T-helper 1 cell treated with Interleukin-12 subunit alpha and Interleukin-12 subunit beta and Interleukin-4 antibody, amounts not matched to agents 30 μg/mL and 1 μg/mL, for 36 hours (primary cell): Measurements from ENCODE around the gene MTRF1L.
"Not testable (repeated sequence)": the region's sequence is repeated elsewhere in the genome, so short reads cannot be mapped to it uniquely, and the experiment has no call there.

ENCODE experiments used
- H3K27ac Mint-ChIP-seq: one replicate; pipeline ENCODE4 v1.8.0; 2021; ENCODE audit warnings: mild to moderate bottlenecking, mixed read lengths
- H3K27me3 Mint-ChIP-seq: one replicate; pipeline ENCODE4 v1.8.0; 2021; ENCODE audit warnings: low read depth, mixed read lengths
- H3K36me3 Mint-ChIP-seq: one replicate; pipeline ENCODE4 v1.8.0; 2021; ENCODE audit warnings: low read depth, mixed read lengths
- H3K4me1 Mint-ChIP-seq: one replicate; pipeline ENCODE4 v1.8.0; 2021; ENCODE audit warnings: low read depth, mixed read lengths
- H3K4me3 Mint-ChIP-seq: one replicate; pipeline ENCODE4 v1.8.0; 2021; ENCODE audit warnings: mild to moderate bottlenecking, moderate library complexity, mixed read lengths
- H3K9me3 Mint-ChIP-seq: one replicate; pipeline ENCODE4 v1.8.0; 2021; ENCODE audit warnings: mixed read lengths

Gene MTRF1L

GRCh38 chr6:152969688-152970418 lies 32.7 kb downstream of the MTRF1L start:
- Mint-ChIP-seq H3K9me3 (peaks cover 30% of the 10 kb centered on the region), H3K27me3 (no peaks in the 10 kb centered on the region), H3K4me3 (no peak overlapping the region), H3K27ac (no peak overlapping the region), H3K4me1 (peaks cover 14% of the 10 kb centered on the region), H3K36me3 (peaks cover 48% of the 10 kb centered on the region)

DNA sequence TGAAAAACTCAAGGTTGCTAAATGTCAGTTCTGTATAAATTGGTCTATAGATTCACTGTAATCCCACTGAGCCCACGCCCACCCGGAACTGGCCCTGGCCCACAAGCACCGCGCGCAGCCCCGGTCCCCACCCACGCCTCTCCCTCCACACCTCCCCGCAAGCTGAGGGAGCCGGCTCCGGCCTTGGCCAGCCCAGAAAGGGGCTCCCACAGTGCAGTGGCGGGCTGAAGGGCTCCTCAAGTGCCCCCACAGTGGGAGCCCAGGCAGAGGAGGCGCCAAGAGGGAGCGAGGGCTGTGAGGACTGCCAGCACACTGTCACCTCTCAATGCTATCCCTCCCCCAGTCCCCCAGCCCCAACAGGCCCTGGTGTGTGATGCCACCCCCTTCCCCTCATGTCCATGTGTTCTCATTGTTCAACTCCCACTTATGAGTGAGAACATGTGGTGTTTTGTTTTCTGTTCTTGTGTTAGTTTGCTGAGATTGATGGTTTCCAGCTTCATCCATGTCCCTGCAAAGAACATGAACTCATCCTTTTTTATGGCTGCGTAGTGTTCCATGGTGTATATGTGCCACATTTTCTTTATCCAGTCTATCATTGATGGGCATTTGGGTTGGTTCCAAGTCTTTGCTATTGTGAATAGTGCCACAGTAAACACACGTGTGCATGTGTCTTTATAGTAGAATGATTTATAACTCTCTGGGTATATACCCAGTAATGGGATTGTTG lies 36.2 kb downstream of the MTRF1L start:
- H3K4me1 Mint-ChIP-seq, H3K27ac Mint-ChIP-seq, H3K4me3 Mint-ChIP-seq: not testable (repeated sequence)
- H3K27me3 Mint-ChIP-seq = peaks cover 23% of the 10 kb centered on the region
- H3K36me3 Mint-ChIP-seq = peaks cover 23% of the 10 kb centered on the region
- peaks cover 30% of the 10 kb centered on the region for H3K9me3 Mint-ChIP-seq

GRCh38 chr6:152959333-152959732 lies 43.2 kb downstream of the MTRF1L start:
- Mint-ChIP-seq H3K9me3 (no peaks in the 10 kb centered on the region), H3K27me3 (peaks cover 24% of the 10 kb centered on the region), H3K36me3 (no peaks in the 10 kb centered on the region), H3K4me3 (no peak overlapping the region), H3K4me1 (no peaks in the 10 kb centered on the region), H3K27ac (no peak overlapping the region)

DNA sequence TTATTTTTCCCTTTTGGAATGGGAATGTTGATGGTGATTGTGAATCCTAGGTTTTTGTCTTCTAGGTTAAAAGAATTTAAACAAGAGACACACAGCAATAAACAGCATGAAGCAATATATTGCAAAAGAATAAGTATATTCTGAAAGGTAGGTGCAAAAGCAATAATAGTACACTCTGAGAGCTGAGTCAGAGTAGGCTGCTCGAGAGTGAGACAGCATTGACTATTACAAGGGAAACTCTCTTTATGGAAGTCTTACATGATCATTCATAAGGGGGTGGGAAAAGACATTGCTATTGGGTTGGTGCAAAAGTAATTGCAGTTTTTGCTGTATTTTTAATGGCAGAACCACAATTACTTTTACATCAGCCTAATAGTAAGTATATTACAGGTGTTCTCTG lies 44.7 kb downstream of the MTRF1L start:
- Mint-ChIP-seq H3K4me1 (no peaks in the 10 kb centered on the region), H3K4me3 (no peak overlapping the region), H3K27me3 (peaks cover 25% of the 10 kb centered on the region), H3K27ac (no peak overlapping the region), H3K36me3 (no peaks in the 10 kb centered on the region), H3K9me3 (no peaks in the 10 kb centered on the region)

DNA sequence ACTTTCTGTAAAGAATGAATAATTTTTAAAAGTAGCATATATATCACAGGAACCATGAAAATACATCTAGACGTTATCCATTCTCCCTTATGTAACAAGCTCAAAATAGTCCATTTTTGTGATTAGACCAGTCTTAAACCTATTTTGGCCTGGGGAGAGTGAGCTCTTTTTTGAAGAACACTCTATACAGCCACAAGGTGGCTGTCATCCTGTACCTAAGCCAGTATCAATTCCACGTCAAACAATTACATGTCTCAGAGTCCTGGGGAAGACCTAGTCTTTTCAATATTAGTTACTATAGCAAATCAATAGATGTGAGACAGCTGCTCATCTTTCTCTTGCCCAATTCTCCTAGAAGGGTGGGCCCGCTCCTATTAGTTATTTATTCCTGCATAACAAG lies 48.1 kb downstream of the MTRF1L start:
- Mint-ChIP-seq H3K36me3 (no peaks in the 10 kb centered on the region), H3K4me1 (no peaks in the 10 kb centered on the region), H3K27ac (no peak overlapping the region), H3K4me3 (no peak overlapping the region), H3K9me3 (no peaks in the 10 kb centered on the region), H3K27me3 (peaks cover 10% of the 10 kb centered on the region)

DNA sequence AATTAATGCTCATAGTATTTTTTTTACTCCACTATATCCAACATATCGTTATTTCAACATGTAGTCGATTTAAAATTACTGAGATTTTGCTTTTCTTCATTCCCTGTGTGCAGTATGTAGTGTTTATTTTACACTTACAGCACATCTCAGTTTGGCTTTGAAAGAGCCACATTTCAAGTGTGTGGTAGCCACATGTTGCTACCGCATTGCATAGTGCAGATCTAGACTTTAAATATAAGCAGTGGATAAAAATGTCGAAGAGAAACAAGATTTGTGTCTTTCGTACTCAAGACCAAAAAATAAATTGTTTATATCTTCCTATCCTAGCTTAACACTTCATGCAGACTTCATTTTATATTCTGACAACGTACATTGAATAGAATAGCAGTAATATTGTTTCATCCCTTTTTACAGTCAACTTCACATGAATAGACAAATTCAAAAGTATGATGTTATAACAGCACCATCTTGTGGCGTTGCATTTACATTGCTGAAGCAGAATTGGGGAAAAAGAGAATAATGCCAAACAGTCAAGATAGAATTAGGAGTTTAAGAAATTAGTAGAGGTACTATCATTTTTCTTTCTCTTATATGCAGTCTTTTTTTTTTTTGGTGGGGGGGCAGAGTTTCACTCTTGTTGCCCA lies 49.5 kb downstream of the MTRF1L start:
- Mint-ChIP-seq H3K4me1 (peaks cover 4% of the 10 kb centered on the region), H3K27me3 (peaks cover 14% of the 10 kb centered on the region), H3K27ac (no peak overlapping the region), H3K4me3 (no peak overlapping the region), H3K9me3 (no peaks in the 10 kb centered on the region), H3K36me3 (no peaks in the 10 kb centered on the region)

DNA sequence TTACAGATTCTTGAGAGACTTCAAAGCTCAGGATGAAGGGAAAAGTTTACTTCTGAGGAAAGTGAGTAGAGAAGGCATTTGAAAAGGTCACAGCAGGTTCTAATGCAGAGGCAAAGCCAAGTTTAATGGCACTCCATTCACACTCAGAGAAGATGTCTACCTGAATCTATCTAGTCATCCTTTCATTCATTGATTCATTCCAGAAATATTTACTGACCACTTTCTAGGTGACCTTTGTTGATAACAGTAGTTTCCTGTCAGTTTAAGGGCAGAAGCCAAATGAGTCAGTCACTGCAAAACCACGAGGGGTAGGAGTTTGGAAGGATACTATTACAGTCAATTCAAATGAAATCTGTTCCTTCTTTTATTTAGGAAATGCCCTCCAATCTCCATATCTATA lies 50.5 kb downstream of the MTRF1L start:
- Mint-ChIP-seq H3K4me1 (peaks cover 6% of the 10 kb centered on the region), H3K36me3 (no peaks in the 10 kb centered on the region), H3K9me3 (no peaks in the 10 kb centered on the region), H3K27me3 (peaks cover 21% of the 10 kb centered on the region), H3K27ac (no peak overlapping the region), H3K4me3 (no peak overlapping the region)

- H3K27ac Mint-ChIP-seq = no peak overlapping the region
- no peak overlapping the region for H3K4me3 Mint-ChIP-seq
- peaks cover 31% of the 10 kb centered on the region for H3K27me3 Mint-ChIP-seq
- H3K36me3 Mint-ChIP-seq = no peaks in the 10 kb centered on the region
- H3K9me3 Mint-ChIP-seq = no peaks in the 10 kb centered on the region
- peaks cover 6% of the 10 kb centered on the region for H3K4me1 Mint-ChIP-seq
Measured at GRCh38 chr6:152950240-152950639, 52.3 kb downstream of the MTRF1L start.

DNA sequence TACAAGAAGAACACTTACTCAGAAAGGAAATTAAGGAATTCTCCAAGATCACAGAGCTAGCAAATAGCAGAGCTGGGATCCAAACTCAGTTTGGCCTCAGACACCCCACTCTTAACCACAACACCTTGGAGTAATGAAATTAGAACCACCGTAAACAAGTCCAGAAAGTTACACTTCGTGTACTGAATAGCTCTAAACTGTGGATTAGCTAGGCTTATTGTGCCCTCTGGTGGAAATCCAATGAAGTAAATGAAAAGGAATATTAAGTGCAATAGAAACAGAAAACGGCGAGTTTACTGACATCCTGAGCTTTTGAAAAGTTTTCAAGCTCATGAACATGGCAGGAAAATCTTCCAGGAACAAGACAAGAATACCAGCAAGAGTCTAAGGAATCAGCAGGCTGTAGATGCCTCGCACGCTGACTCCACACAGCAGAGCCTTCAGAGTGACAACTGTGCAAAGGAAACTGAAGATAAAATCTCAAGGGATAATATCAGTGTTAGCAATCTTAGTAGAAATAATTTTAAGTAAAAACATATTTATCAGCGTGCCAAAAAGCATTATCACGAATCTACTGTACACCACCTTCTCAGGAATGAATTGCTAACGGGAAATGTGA lies 54.2 kb downstream of the MTRF1L start:
- H3K27me3 Mint-ChIP-seq = peaks cover 30% of the 10 kb centered on the region
- peaks cover 6% of the 10 kb centered on the region for H3K4me1 Mint-ChIP-seq

DNA sequence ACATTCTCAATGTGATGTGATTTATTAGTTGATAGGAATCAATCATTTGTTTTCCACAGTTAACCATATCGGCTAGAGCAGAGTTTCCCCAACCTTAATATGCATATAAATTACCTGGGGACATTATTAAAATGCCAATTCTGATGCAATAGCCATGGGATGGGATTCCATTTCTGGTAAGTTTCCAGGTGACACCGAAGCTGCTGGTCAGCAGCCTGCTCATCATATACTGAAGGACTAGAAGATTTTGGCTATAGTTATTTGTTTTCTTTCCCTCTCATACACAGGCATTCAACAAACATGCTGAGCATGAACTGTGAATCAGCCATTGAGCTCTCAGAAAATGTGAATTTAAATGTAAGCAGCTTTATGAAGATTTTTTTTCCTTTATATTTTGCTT lies 55.5 kb downstream of the MTRF1L start:
- no peak overlapping the region for H3K27ac Mint-ChIP-seq
- no peaks in the 10 kb centered on the region for H3K36me3 Mint-ChIP-seq
- peaks cover 6% of the 10 kb centered on the region for H3K4me1 Mint-ChIP-seq
- H3K9me3 Mint-ChIP-seq = no peaks in the 10 kb centered on the region
- peaks cover 33% of the 10 kb centered on the region for H3K27me3 Mint-ChIP-seq
- no peak overlapping the region for H3K4me3 Mint-ChIP-seq

More for the DNA sequence above, 54.2 kb downstream of the MTRF1L start:
- Mint-ChIP-seq H3K27ac (no peak overlapping the region), H3K36me3 (no peaks in the 10 kb centered on the region), H3K9me3 (no peaks in the 10 kb centered on the region), H3K4me3 (no peak overlapping the region)

- Mint-ChIP-seq H3K4me1 (peaks cover 6% of the 10 kb centered on the region), H3K4me3 (no peak overlapping the region), H3K27me3 (peaks cover 37% of the 10 kb centered on the region), H3K27ac (no peak overlapping the region), H3K36me3 (no peaks in the 10 kb centered on the region), H3K9me3 (no peaks in the 10 kb centered on the region)
Measured at GRCh38 chr6:152946484-152946883, 56.0 kb downstream of the MTRF1L start.

- H3K36me3 Mint-ChIP-seq = no peaks in the 10 kb centered on the region
- no peak overlapping the region for H3K27ac Mint-ChIP-seq
- H3K4me3 Mint-ChIP-seq = no peak overlapping the region
- no peaks in the 10 kb centered on the region for H3K9me3 Mint-ChIP-seq
- peaks cover 6% of the 10 kb centered on the region for H3K4me1 Mint-ChIP-seq
- H3K27me3 Mint-ChIP-seq = peaks cover 32% of the 10 kb centered on the region
Measured at GRCh38 chr6:152943260-152943897, 59.1 kb downstream of the MTRF1L start.

GRCh38 chr6:152942319-152942869 lies 60.1 kb downstream of the MTRF1L start:
- peaks cover 22% of the 10 kb centered on the region for H3K27me3 Mint-ChIP-seq
- no peaks in the 10 kb centered on the region for H3K4me1 Mint-ChIP-seq
- H3K4me3 Mint-ChIP-seq = no peak overlapping the region
- H3K36me3 Mint-ChIP-seq = no peaks in the 10 kb centered on the region
- H3K27ac Mint-ChIP-seq = no peak overlapping the region
- H3K9me3 Mint-ChIP-seq = no peaks in the 10 kb centered on the region

- no peak overlapping the region for H3K27ac Mint-ChIP-seq
- no peaks in the 10 kb centered on the region for H3K4me1 Mint-ChIP-seq
- H3K27me3 Mint-ChIP-seq = peaks cover 19% of the 10 kb centered on the region
- H3K4me3 Mint-ChIP-seq = no peak overlapping the region
- H3K9me3 Mint-ChIP-seq = no peaks in the 10 kb centered on the region
- H3K36me3 Mint-ChIP-seq = no peaks in the 10 kb centered on the region
Measured at GRCh38 chr6:152941746-152942145, 60.8 kb downstream of the MTRF1L start.
